Caco-2 (cell line): ENCODE measurements around the gene BRI3. TPM values are rescaled to one million over a fixed set of nuclear protein-coding genes. Genes with fewer than 3 reads are reported as not detected.
A peak's percentile ranks its signal among the peaks of the same experiment; 100 is the strongest.

Experiments
- BruUV-seq: library from RNA; stranded (reverse); fragments of 400-500 nt; replicated peaks from 2 replicates; lab custom pipeline; 2021; lab: Mats Ljungman, UMichigan
- CTCF ChIA-PET: fragments of 300-600 bp; sonication (Branson Sonifier 250); formaldehyde crosslinking; loops from one replicate; lab custom pipeline; 2022; ENCODE audit warnings: antibody characterized with exemption; lab: Charles Lee
- POLR2A ChIA-PET: fragments of 300-600 bp; sonication (Branson Sonifier 250); formaldehyde crosslinking; loops from one replicate; lab custom pipeline; 2022; ENCODE audit warnings: antibody characterized with exemption; lab: Charles Lee
- DNase-seq, 2 experiments: peaks; one replicate each; pipeline versions ENCODE4 v3.0.0 to v3.0.0-alpha.2; 2020 to 2022
- H3K27me3 ChIP-seq: replicated peaks from 2 replicates; pipeline ENCODE4 v1.6.0; 2011; ENCODE audit warnings: low read length; ENCODE audit not compliant: control insufficient read depth, insufficient read depth
- H3K36me3 ChIP-seq: 2 replicates; pipeline ENCODE4 v1.5.1; 2011; ENCODE audit warnings: low read length; ENCODE audit not compliant: control insufficient read depth, insufficient read depth
- H3K4me1 ChIP-seq: fragments of 250-450 bp; sonication (Bioruptor Pico); 2 replicates; pipeline ENCODE4 v1.5.1; 2020; ENCODE audit warnings: mild to moderate bottlenecking
- H3K4me3 ChIP-seq: 2 replicates; pipeline ENCODE4 v1.5.1; 2011; ENCODE audit warnings: low read depth, mild to moderate bottlenecking, control low read depth, low read length
- H3K9me3 ChIP-seq: fragments of 250-450 bp; sonication (Bioruptor Pico); 2 replicates; pipeline ENCODE4 v1.5.1; 2020; ENCODE audit warnings: mild to moderate bottlenecking, moderate library complexity
- H3K27ac Mint-ChIP-seq: one replicate; pipeline ENCODE4 v1.8.0; 2022; ENCODE audit warnings: mixed read lengths; ENCODE audit not compliant: unreplicated experiment
- H3K27me3 Mint-ChIP-seq: one replicate; pipeline ENCODE4 v1.8.0; 2022; ENCODE audit warnings: mixed read lengths; ENCODE audit not compliant: insufficient read depth, unreplicated experiment
- H3K36me3 Mint-ChIP-seq: one replicate; pipeline ENCODE4 v1.8.0; 2022; ENCODE audit warnings: mild to moderate bottlenecking, mixed read lengths; ENCODE audit not compliant: insufficient read depth, unreplicated experiment
- H3K4me1 Mint-ChIP-seq: one replicate; pipeline ENCODE4 v1.8.0; 2022; ENCODE audit warnings: low read depth, mixed read lengths; ENCODE audit not compliant: unreplicated experiment
- H3K4me3 Mint-ChIP-seq: one replicate; pipeline ENCODE4 v1.8.0; 2022; ENCODE audit warnings: mild to moderate bottlenecking, moderate library complexity, mixed read lengths; ENCODE audit not compliant: unreplicated experiment
- H3K9me3 Mint-ChIP-seq: one replicate; pipeline ENCODE4 v1.8.0; 2022; ENCODE audit warnings: mixed read lengths; ENCODE audit not compliant: unreplicated experiment
- CTCF ChIP-seq, 2 experiments: fragments of 200-600 bp in 1 of 2; IDR thresholded peaks; 1 replicate in 1 of 2; 2 replicates in 1 of 2; pipeline versions ENCODE4 v1.5.1 to v1.8.0; 2011 to 2022; ENCODE audit warnings: antibody characterized with exemption in 1 of 2, control low read depth in 1 of 2, inconsistent platforms in 1 of 2, low read depth in 1 of 2, low read length in 1 of 2, mild to moderate bottlenecking in 1 of 2, moderate library complexity in 1 of 2; ENCODE audit not compliant: insufficient read depth in 1 of 2, severe bottlenecking in 1 of 2, unreplicated experiment in 1 of 2
- intact Hi-C: fragments of 100-400 bp; cut with micrococcal nuclease; formaldehyde crosslinking; loops from one replicate; pipeline ENCODE4 v1.10.0; 2022; ENCODE audit not compliant: unreplicated experiment
- total RNA-seq: library from RNA; stranded (reverse); gene quantifications from 2 replicates; pipeline ENCODE4 v1.2.3, GENCODE V29; 2022

The BRI3 gene
- total RNA-seq, 1 experiment from 2014 or later: 224 TPM

- Histone ChIP-seq H3K4me3 (no peak overlapping the region), H3K9me3 (no peaks in the 10 kb centered on the region), H3K4me1 (peaks cover 8% of the 10 kb centered on the region; the same call in 1 of the 2 replicates), H3K36me3 (no peaks in the 10 kb centered on the region), H3K27me3 (no peaks in the 10 kb centered on the region)
- peaks cover 9% of the 10 kb centered on the region for H3K4me1 Mint-ChIP-seq
- intact Hi-C loops: no loop called here
- no peak overlapping the region for H3K4me3 Mint-ChIP-seq
- ChIA-PET POLR2A (no interaction called here), CTCF (no interaction called here)
- DNase-seq: no peak
- peaks cover 15% of the 10 kb centered on the region for H3K36me3 Mint-ChIP-seq
- no peaks in the 10 kb centered on the region for H3K9me3 Mint-ChIP-seq
- no TSS peak for BruUV-seq
- TF ChIP-seq CTCF (IDR thresholded peaks at IDR 0.05; ENCODE audit: insufficient read depth in 1 of 2, low read depth in 1 of 2, low read length in 1 of 2, severe bottlenecking in 1 of 2, unreplicated experiment in 1 of 2): no peak
- no peak overlapping the region for H3K27ac Mint-ChIP-seq
- no peaks in the 10 kb centered on the region for H3K27me3 Mint-ChIP-seq
Measured at GRCh38 chr7:98249106-98249505, 32.4 kb upstream of the BRI3 start.

- Mint-ChIP-seq H3K27me3 (no peaks in the 10 kb centered on the region), H3K4me1 (peaks cover 9% of the 10 kb centered on the region), H3K9me3 (no peaks in the 10 kb centered on the region), H3K27ac (peak overlapping the region; percentile 85), H3K4me3 (peak overlapping the region; percentile 91), H3K36me3 (peaks cover 15% of the 10 kb centered on the region)
- Histone ChIP-seq H3K4me3 (peak overlapping the region; percentile 68), H3K9me3 (no peaks in the 10 kb centered on the region), H3K4me1 (peaks cover 8% of the 10 kb centered on the region; the same call in 1 of the 2 replicates), H3K36me3 (no peaks in the 10 kb centered on the region), H3K27me3 (no peaks in the 10 kb centered on the region)
- ChIA-PET POLR2A (no interaction called here), CTCF (interaction anchor here (0.6 to 1.3 kb wide), 3 partner anchors 15 to 1234 kb away, joined by 3 to 10 read pairs (median 3); no protein-coding TSS in a partner anchor)
- no peak for DNase-seq
- intact Hi-C loops: loop anchor here (1.0 kb wide), 1 partner anchor 31 kb away; the partner anchor contains the start of gene BRI3
- BruUV-seq: TSS peak; percentile 59
- no peak for TF ChIP-seq CTCF (IDR thresholded peaks at IDR 0.05; ENCODE audit: insufficient read depth in 1 of 2, low read depth in 1 of 2, low read length in 1 of 2, severe bottlenecking in 1 of 2, unreplicated experiment in 1 of 2)
Measured at GRCh38 chr7:98250789-98251188, 30.7 kb upstream of the BRI3 start.

- no TSS peak for BruUV-seq
- DNase-seq: no peak
- no peaks in the 10 kb centered on the region for H3K27me3 ChIP-seq
- H3K27ac Mint-ChIP-seq: peak overlapping the region; percentile 85
- H3K4me1 Mint-ChIP-seq: peaks cover 9% of the 10 kb centered on the region
- H3K4me1 ChIP-seq: peaks cover 8% of the 10 kb centered on the region; the same call in 1 of the 2 replicates
- TF ChIP-seq CTCF (IDR thresholded peaks at IDR 0.05; ENCODE audit: insufficient read depth in 1 of 2, low read depth in 1 of 2, low read length in 1 of 2, severe bottlenecking in 1 of 2, unreplicated experiment in 1 of 2): no peak
- peak overlapping the region; percentile 91 for H3K4me3 Mint-ChIP-seq
- H3K27me3 Mint-ChIP-seq: no peaks in the 10 kb centered on the region
- H3K9me3 ChIP-seq: no peaks in the 10 kb centered on the region
- H3K36me3 ChIP-seq: no peaks in the 10 kb centered on the region
- POLR2A ChIA-PET: interaction anchor here (0.6 kb wide), 1 partner anchor 9 kb away, joined by 4 read pairs; no protein-coding TSS in a partner anchor
- intact Hi-C loops: loop anchor here (1.0 kb wide), 1 partner anchor 30 kb away; the partner anchor contains the start of gene BRI3
- CTCF ChIA-PET: interaction anchor here (0.6 to 1.1 kb wide), 2 partner anchors 15 to 1235 kb away, joined by 3 to 10 read pairs; no protein-coding TSS in a partner anchor
- no peaks in the 10 kb centered on the region for H3K9me3 Mint-ChIP-seq
- H3K4me3 ChIP-seq: peak overlapping the region; percentile 68
- H3K36me3 Mint-ChIP-seq: peaks cover 15% of the 10 kb centered on the region
Measured at GRCh38 chr7:98251231-98251600, 30.3 kb upstream of the BRI3 start.
